Liver (tissue), 9 donors: Measurements from ENCODE around the gene MAGED2. TPM values are rescaled to one million over a fixed set of nuclear protein-coding genes. Genes with fewer than 3 reads are reported as not detected.
A peak's percentile ranks its signal among the peaks of the same experiment; 100 is the strongest.
"Not testable (repeated sequence)": the region's sequence is repeated elsewhere in the genome, so short reads cannot be mapped to it uniquely, and the experiment has no call there.

Experiments used
- DNase-seq: peaks from one replicate; pipeline ENCODE4 v3.0.0-alpha.2; 2017; ENCODE audit warnings: low spot score
- H3K27ac ChIP-seq, 2 donors: one replicate each; pipeline ENCODE4 v1.7.0; 2013; ENCODE audit warnings: inconsistent platforms in 2 of 2, low read length in 2 of 2, control low read depth in 1 of 2, low read depth in 1 of 2, mild to moderate bottlenecking in 1 of 2
- H3K27me3 ChIP-seq, 4 donors: one replicate each; pipeline versions ENCODE4 v1.6.1 to v1.7.0; 2013; ENCODE audit warnings: low read length in 3 of 4, inconsistent platforms in 1 of 4, mild to moderate bottlenecking in 1 of 4, moderate library complexity in 1 of 4; ENCODE audit not compliant: control insufficient read depth in 4 of 4, insufficient read depth in 4 of 4
- H3K36me3 ChIP-seq, 4 donors: one replicate each; pipeline versions ENCODE4 v1.6.1 to v1.7.0; 2013; ENCODE audit warnings: low read length in 3 of 4, mild to moderate bottlenecking in 3 of 4, low read depth in 1 of 4, moderate library complexity in 1 of 4; ENCODE audit not compliant: control insufficient read depth in 4 of 4, insufficient read depth in 3 of 4
- H3K4me1 ChIP-seq, 4 donors: one replicate each; pipeline versions ENCODE4 v1.6.1 to v1.7.0; 2013; ENCODE audit warnings: low read length in 3 of 4, mild to moderate bottlenecking in 3 of 4, moderate library complexity in 1 of 4; ENCODE audit not compliant: control insufficient read depth in 4 of 4, insufficient read depth in 4 of 4
- H3K4me3 ChIP-seq, 3 donors: one replicate each; pipeline versions ENCODE4 v1.6.1 to v1.7.0; 2013; ENCODE audit warnings: low read length in 3 of 3, control low read depth in 1 of 3, low read depth in 1 of 3, mild to moderate bottlenecking in 1 of 3
- H3K9ac ChIP-seq, 2 donors: one replicate each; pipeline ENCODE4 v1.7.0; 2013; ENCODE audit warnings: low read length in 2 of 2, mild to moderate bottlenecking in 2 of 2, moderate library complexity in 2 of 2, control low read depth in 1 of 2, low read depth in 1 of 2
- H3K9me3 ChIP-seq, 4 donors: one replicate each; pipeline versions ENCODE4 v1.6.1 to v1.7.0; 2013; ENCODE audit warnings: low read length in 3 of 4; ENCODE audit not compliant: control insufficient read depth in 4 of 4
- CTCF ChIP-seq: fragments of 150-350 bp; IDR thresholded peaks from 2 replicates; pipeline ENCODE4 v1.5.1; 2017; ENCODE audit warnings: improper control_type of control experiment, low read depth, low read length; ENCODE audit not compliant: missing input control
- EGR1 ChIP-seq, 2 donors: IDR thresholded peaks; 2 replicates each; pipeline ENCODE4 v1.6.1; 2016 to 2018; ENCODE audit warnings: antibody characterized with exemption in 2 of 2, low read depth in 2 of 2
- FOXA1 ChIP-seq: IDR thresholded peaks from 2 replicates; pipeline ENCODE4 v1.6.1; 2016; ENCODE audit warnings: antibody characterized with exemption
- GABPA ChIP-seq, 2 donors: IDR thresholded peaks in 1 of 2; conservative IDR thresholded peaks in 1 of 2; 2 replicates each; pipeline ENCODE4 v1.6.1; 2016; ENCODE audit warnings: antibody characterized with exemption in 2 of 2, mild to moderate bottlenecking in 1 of 2, moderate library complexity in 1 of 2
- HNF4A ChIP-seq, 2 donors: conservative IDR thresholded peaks; 2 replicates each; pipeline ENCODE4 v1.6.1; 2016; ENCODE audit warnings: antibody characterized with exemption in 2 of 2, mild to moderate bottlenecking in 2 of 2
- MAX ChIP-seq: IDR thresholded peaks from 2 replicates; pipeline ENCODE4 v1.6.1; 2016; ENCODE audit warnings: antibody characterized with exemption
- RAD21 ChIP-seq, 2 donors: IDR thresholded peaks; 2 replicates each; pipeline ENCODE4 v1.6.1; 2016; ENCODE audit warnings: antibody characterized with exemption in 2 of 2, mild to moderate bottlenecking in 2 of 2
- RXRA ChIP-seq, 2 donors: IDR thresholded peaks; 2 replicates each; pipeline ENCODE4 v1.6.1; 2017 to 2018; ENCODE audit warnings: antibody characterized with exemption in 2 of 2, mild to moderate bottlenecking in 1 of 2
- TAF1 ChIP-seq: conservative IDR thresholded peaks from 2 replicates; pipeline ENCODE4 v1.6.1; 2016; ENCODE audit warnings: antibody characterized with exemption, mild to moderate bottlenecking
- YY1 ChIP-seq: IDR thresholded peaks from 2 replicates; pipeline ENCODE4 v1.6.1; 2016; ENCODE audit warnings: antibody characterized with exemption, mild to moderate bottlenecking
- WGBS: extraction: QIAGEN DNeasy Blood & Tissue Kit; methylation state at CpG from one replicate; pipeline ENCODE4 v1.1.7; 2013; 5-methylcytosine and 5-hydroxymethylcytosine counted together
- polyA plus RNA-seq, 2 donors: library from polyadenylated mRNA; stranded (reverse) in 1 of 2; unstranded in 1 of 2; fragments of 200-250 nt in 1 of 2; fragments of >200 nt in 1 of 2; fragmentation: Nextera tagmentation in 1 of 2; extraction: Ambion mirVana in 1 of 2; gene quantifications; one replicate each; pipeline versions ENCODE4 v1.2.1 to v1.2.3, GENCODE V29; 2013 to 2015
- total RNA-seq, 2 donors: library from RNA; depleted of rRNA; stranded (reverse); fragments of >200 nt; gene quantifications; one replicate each; pipeline ENCODE4 v1.2.3, GENCODE V29; 2014
- TF ChIP-seq, protein P1 (sequence below): IDR thresholded peaks from 2 replicates; pipeline ENCODE4 v1.6.1; 2016; ENCODE audit warnings: antibody characterized with exemption
- donor health status: healthy.
- donor health status: healthy.
- donor health status: healthy.
- donor health status: healthy.
- donor health status: healthy.

MAGED2 gene
- total and polyA plus RNA-seq, 4 donors = 25.4 to 93.4 (median 31.3) TPM

DNA sequence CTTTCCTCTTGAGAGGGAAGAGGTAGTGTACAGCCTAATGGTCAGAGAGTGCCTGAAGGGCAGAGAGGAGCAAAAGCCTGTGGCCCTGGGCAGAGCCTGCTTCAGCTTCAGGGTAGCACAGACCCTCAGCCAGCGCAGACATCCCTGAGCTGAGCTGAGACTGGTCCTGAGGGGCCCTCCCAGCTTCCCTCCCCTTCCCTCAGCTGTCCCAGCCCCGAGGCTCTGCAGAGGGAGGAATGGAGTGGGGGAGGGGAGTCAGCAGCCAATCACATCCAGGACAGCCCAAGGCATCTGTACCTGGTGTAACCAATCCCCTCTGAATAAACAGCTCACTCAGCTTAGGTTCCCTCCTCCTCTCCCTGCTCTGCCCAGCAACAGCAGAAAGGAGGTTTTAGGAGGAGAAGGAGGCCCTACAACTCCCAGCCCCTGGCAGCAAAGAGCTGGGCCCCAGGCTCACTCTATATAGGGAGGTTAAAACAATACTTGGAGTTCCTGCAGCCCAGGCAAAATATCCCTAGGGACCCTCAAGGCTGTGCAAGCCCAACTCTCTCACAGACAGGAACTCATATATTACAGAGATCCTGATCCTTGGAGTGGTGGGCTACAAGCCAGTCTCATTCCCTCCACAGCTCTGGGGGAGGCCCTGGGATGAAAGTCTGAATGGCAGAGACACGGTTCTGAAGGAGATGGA is 33.8 kb downstream of the MAGED2 start:
- H3K4me3 ChIP-seq, H3K27me3 ChIP-seq, H3K27ac ChIP-seq, H3K9me3 ChIP-seq, H3K36me3 ChIP-seq, DNase-seq, H3K4me1 ChIP-seq, H3K9ac ChIP-seq: not testable (repeated sequence)
- 67% methylated on average over 2 of the region's 3 CpGs for WGBS

GRCh38 chrX:54842607-54843006 is 35.1 kb downstream of the MAGED2 start:
- H3K27ac ChIP-seq = peak overlapping the region in 1 of 2 donors; percentile 7
- H3K9me3 ChIP-seq = no peaks in the 10 kb centered on the region
- H3K27me3 ChIP-seq = peaks cover 0 to 1% (median 0%) of the 10 kb centered on the region in 4 donors
- TF ChIP-seq EGR1 (IDR thresholded peaks at IDR 0.05; ENCODE audit: low read depth in 2 of 2) (no peak), CTCF (no peak), TAF1 (no peak), MAX (no peak), YY1 (no peak), RAD21 (IDR thresholded peaks at IDR 0.05) (no peak)
- peaks cover 0 to 6% (median 0%) of the 10 kb centered on the region in 4 donors for H3K4me1 ChIP-seq
- no peak overlapping the region for H3K4me3 ChIP-seq
- DNase-seq = no peak
- no peak overlapping the region for H3K9ac ChIP-seq
- 78% methylated on average over 1 of the region's 1 CpG for WGBS
- no peaks in the 10 kb centered on the region for H3K36me3 ChIP-seq

- DNase-seq = no peak
- peaks cover 0 to 1% (median 0%) of the 10 kb centered on the region in 4 donors for H3K27me3 ChIP-seq
- peak overlapping the region in 1 of 2 donors; percentile 7 for H3K27ac ChIP-seq
- H3K36me3 ChIP-seq = no peaks in the 10 kb centered on the region
- no peak overlapping the region for H3K9ac ChIP-seq
- no peaks in the 10 kb centered on the region for H3K9me3 ChIP-seq
- no peak for TF ChIP-seq HNF4A (conservative IDR thresholded peaks at IDR 0.05)
- no peak for TF ChIP-seq MAX
- TF ChIP-seq RAD21 (IDR thresholded peaks at IDR 0.05) = no peak
- TF ChIP-seq GABPA (IDR thresholded peaks at IDR 0.05 in 1 of 2, conservative IDR thresholded peaks at IDR 0.05 in 1 of 2) = no peak
- TF ChIP-seq, protein P1, sequence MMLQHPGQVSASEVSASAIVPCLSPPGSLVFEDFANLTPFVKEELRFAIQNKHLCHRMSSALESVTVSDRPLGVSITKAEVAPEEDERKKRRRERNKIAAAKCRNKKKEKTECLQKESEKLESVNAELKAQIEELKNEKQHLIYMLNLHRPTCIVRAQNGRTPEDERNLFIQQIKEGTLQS = no peak
- TF ChIP-seq TAF1 = no peak
- TF ChIP-seq RXRA (IDR thresholded peaks at IDR 0.05) = no peak
- TF ChIP-seq FOXA1 = no peak
- WGBS = 55% methylated on average over 2 of the region's 2 CpGs
- peaks cover 0 to 6% (median 0%) of the 10 kb centered on the region in 4 donors for H3K4me1 ChIP-seq
- no peak overlapping the region for H3K4me3 ChIP-seq
These were observed 35.5 kb downstream of the MAGED2 start for GRCh38 chrX:54843050-54843449.

DNA sequence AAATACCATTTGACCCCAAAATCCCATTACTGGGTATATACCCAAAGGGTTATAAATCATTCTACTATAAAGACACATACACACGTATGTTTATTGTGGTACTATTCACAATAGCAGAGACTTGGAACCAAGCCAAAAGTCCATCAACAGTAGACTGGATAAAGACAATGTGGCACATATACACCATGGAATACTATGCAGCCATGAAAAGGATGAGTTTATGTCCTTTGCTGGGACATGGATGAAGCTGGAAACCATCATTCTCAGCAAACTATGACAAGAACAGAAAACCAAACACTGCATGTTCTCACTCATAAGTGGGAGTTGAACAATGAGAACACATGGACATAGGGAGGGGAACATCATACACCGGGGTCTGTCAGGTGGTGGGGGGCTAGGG is 40.2 kb downstream of the MAGED2 start:
- H3K36me3 ChIP-seq, H3K27me3 ChIP-seq, H3K27ac ChIP-seq, H3K9ac ChIP-seq, H3K4me1 ChIP-seq, H3K4me3 ChIP-seq, H3K9me3 ChIP-seq, DNase-seq: not testable (repeated sequence)
- 84% methylated on average over 2 of the region's 2 CpGs for WGBS
